Liver (tissue), 9 donors: ENCODE data around the gene LIMA1. TPM values are rescaled to one million over a fixed set of nuclear protein-coding genes. Genes with fewer than 3 reads are reported as not detected.
A peak's percentile ranks its signal among the peaks of the same experiment; 100 is the strongest.

Experiments
- DNase-seq: peaks from one replicate; pipeline ENCODE4 v3.0.0-alpha.2; 2017; ENCODE audit warnings: low spot score
- H3K27ac ChIP-seq, 2 donors: one replicate each; pipeline ENCODE4 v1.7.0; 2013; ENCODE audit warnings: inconsistent platforms in 2 of 2, low read length in 2 of 2, control low read depth in 1 of 2, low read depth in 1 of 2, mild to moderate bottlenecking in 1 of 2
- H3K27me3 ChIP-seq, 4 donors: one replicate each; pipeline versions ENCODE4 v1.6.1 to v1.7.0; 2013; ENCODE audit warnings: low read length in 3 of 4, inconsistent platforms in 1 of 4, mild to moderate bottlenecking in 1 of 4, moderate library complexity in 1 of 4; ENCODE audit not compliant: control insufficient read depth in 4 of 4, insufficient read depth in 4 of 4
- H3K36me3 ChIP-seq, 4 donors: one replicate each; pipeline versions ENCODE4 v1.6.1 to v1.7.0; 2013; ENCODE audit warnings: low read length in 3 of 4, mild to moderate bottlenecking in 3 of 4, low read depth in 1 of 4, moderate library complexity in 1 of 4; ENCODE audit not compliant: control insufficient read depth in 4 of 4, insufficient read depth in 3 of 4
- H3K4me1 ChIP-seq, 4 donors: one replicate each; pipeline versions ENCODE4 v1.6.1 to v1.7.0; 2013; ENCODE audit warnings: low read length in 3 of 4, mild to moderate bottlenecking in 3 of 4, moderate library complexity in 1 of 4; ENCODE audit not compliant: control insufficient read depth in 4 of 4, insufficient read depth in 4 of 4
- H3K4me3 ChIP-seq, 3 donors: one replicate each; pipeline versions ENCODE4 v1.6.1 to v1.7.0; 2013; ENCODE audit warnings: low read length in 3 of 3, control low read depth in 1 of 3, low read depth in 1 of 3, mild to moderate bottlenecking in 1 of 3
- H3K9ac ChIP-seq, 2 donors: one replicate each; pipeline ENCODE4 v1.7.0; 2013; ENCODE audit warnings: low read length in 2 of 2, mild to moderate bottlenecking in 2 of 2, moderate library complexity in 2 of 2, control low read depth in 1 of 2, low read depth in 1 of 2
- H3K9me3 ChIP-seq, 4 donors: one replicate each; pipeline versions ENCODE4 v1.6.1 to v1.7.0; 2013; ENCODE audit warnings: low read length in 3 of 4; ENCODE audit not compliant: control insufficient read depth in 4 of 4
- ATF3 ChIP-seq: IDR thresholded peaks from 2 replicates; pipeline ENCODE4 v1.6.1; 2016; ENCODE audit warnings: antibody characterized with exemption
- GABPA ChIP-seq, 2 donors: IDR thresholded peaks in 1 of 2; conservative IDR thresholded peaks in 1 of 2; 2 replicates each; pipeline ENCODE4 v1.6.1; 2016; ENCODE audit warnings: antibody characterized with exemption in 2 of 2, mild to moderate bottlenecking in 1 of 2, moderate library complexity in 1 of 2
- HNF4G ChIP-seq: IDR thresholded peaks from 2 replicates; pipeline ENCODE4 v1.6.1; 2016; ENCODE audit warnings: antibody characterized with exemption
- MAX ChIP-seq: IDR thresholded peaks from 2 replicates; pipeline ENCODE4 v1.6.1; 2016; ENCODE audit warnings: antibody characterized with exemption
- NR2F2 ChIP-seq: IDR thresholded peaks from 2 replicates; pipeline ENCODE4 v1.6.1; 2016; ENCODE audit warnings: antibody characterized with exemption
- RAD21 ChIP-seq, 2 donors: IDR thresholded peaks; 2 replicates each; pipeline ENCODE4 v1.6.1; 2016; ENCODE audit warnings: antibody characterized with exemption in 2 of 2, mild to moderate bottlenecking in 2 of 2
- RXRA ChIP-seq, 2 donors: IDR thresholded peaks; 2 replicates each; pipeline ENCODE4 v1.6.1; 2017 to 2018; ENCODE audit warnings: antibody characterized with exemption in 2 of 2, mild to moderate bottlenecking in 1 of 2
- SP1 ChIP-seq: IDR thresholded peaks from 2 replicates; pipeline ENCODE4 v1.6.1; 2018; ENCODE audit warnings: antibody characterized with exemption, mild to moderate bottlenecking
- TAF1 ChIP-seq: conservative IDR thresholded peaks from 2 replicates; pipeline ENCODE4 v1.6.1; 2016; ENCODE audit warnings: antibody characterized with exemption, mild to moderate bottlenecking
- YY1 ChIP-seq: IDR thresholded peaks from 2 replicates; pipeline ENCODE4 v1.6.1; 2016; ENCODE audit warnings: antibody characterized with exemption, mild to moderate bottlenecking
- ZBTB33 ChIP-seq: IDR thresholded peaks from 2 replicates; pipeline ENCODE4 v1.6.1; 2016; ENCODE audit warnings: antibody characterized with exemption
- WGBS: extraction: QIAGEN DNeasy Blood & Tissue Kit; methylation state at CpG from one replicate; pipeline ENCODE4 v1.1.7; 2013; 5-methylcytosine and 5-hydroxymethylcytosine counted together
- polyA plus RNA-seq, 2 donors: library from polyadenylated mRNA; stranded (reverse) in 1 of 2; unstranded in 1 of 2; fragments of 200-250 nt in 1 of 2; fragments of >200 nt in 1 of 2; fragmentation: Nextera tagmentation in 1 of 2; extraction: Ambion mirVana in 1 of 2; gene quantifications; one replicate each; pipeline versions ENCODE4 v1.2.1 to v1.2.3, GENCODE V29; 2013 to 2015
- total RNA-seq, 2 donors: library from RNA; depleted of rRNA; stranded (reverse); fragments of >200 nt; gene quantifications; one replicate each; pipeline ENCODE4 v1.2.3, GENCODE V29; 2014
- donor health status: healthy.
- donor health status: healthy.
- donor health status: healthy.
- donor health status: healthy.
- donor health status: healthy.

LIMA1 gene
- total and polyA plus RNA-seq, 4 donors, result 8.1 to 17.5 (median 13.5) TPM

- no peaks in the 10 kb centered on the region for H3K36me3 ChIP-seq
- H3K27me3 ChIP-seq, result no peaks in the 10 kb centered on the region
- TF ChIP-seq GABPA (IDR thresholded peaks at IDR 0.05 in 1 of 2, conservative IDR thresholded peaks at IDR 0.05 in 1 of 2), result peak in 1 of 2 donors; percentile 10
- no peak for TF ChIP-seq ZBTB33
- no peak for TF ChIP-seq NR2F2
- TF ChIP-seq SP1, result no peak
- H3K4me3 ChIP-seq, result no peak overlapping the region
- H3K9ac ChIP-seq, result peak overlapping the region in 1 of 2 donors; percentile 13
- H3K4me1 ChIP-seq, result peaks cover 0 to 1% (median 0%) of the 10 kb centered on the region in 4 donors
- DNase-seq, result no peak
- peak overlapping the region; percentile 32 to 34 for H3K27ac ChIP-seq
- WGBS, result 79% methylated on average over 2 of the region's 2 CpGs
- no peaks in the 10 kb centered on the region for H3K9me3 ChIP-seq
These were observed 71.3 kb downstream of the LIMA1 start for GRCh38 chr12:50212071-50212467.

GRCh38 chr12:50211392-50212070, 71.8 kb downstream of the LIMA1 start:
- DNase-seq, result no peak
- TF ChIP-seq RAD21 (IDR thresholded peaks at IDR 0.05), result peak; percentile 38 to 59
- peak; percentile 54 for TF ChIP-seq NR2F2
- TF ChIP-seq TAF1, result no peak
- TF ChIP-seq SP1, result peak; percentile 5
- no peak for TF ChIP-seq HNF4G
- no peak for TF ChIP-seq ATF3
- peak in 1 of 2 donors; percentile 13 for TF ChIP-seq RXRA (IDR thresholded peaks at IDR 0.05)
- no peaks in the 10 kb centered on the region for H3K36me3 ChIP-seq
- H3K4me3 ChIP-seq, result no peak overlapping the region
- peaks cover 0 to 1% (median 0%) of the 10 kb centered on the region in 4 donors for H3K4me1 ChIP-seq
- peak overlapping the region in 1 of 2 donors; percentile 32 for H3K27ac ChIP-seq
- H3K9ac ChIP-seq, result no peak overlapping the region
- H3K9me3 ChIP-seq, result no peaks in the 10 kb centered on the region
- WGBS, result 70% methylated on average over 6 of the region's 6 CpGs
- H3K27me3 ChIP-seq, result no peaks in the 10 kb centered on the region

GRCh38 chr12:50207424-50207823, 75.9 kb downstream of the LIMA1 start:
- Histone ChIP-seq H3K4me1 (no peaks in the 10 kb centered on the region), H3K27ac (no peak overlapping the region), H3K9ac (no peak overlapping the region), H3K9me3 (no peaks in the 10 kb centered on the region), H3K4me3 (no peak overlapping the region), H3K27me3 (no peaks in the 10 kb centered on the region), H3K36me3 (peaks cover 6 to 16% (median 7%) of the 10 kb centered on the region in 4 donors)
- no peak for DNase-seq
- 95% methylated on average over 2 of the region's 2 CpGs for WGBS
- no peak for TF ChIP-seq SP1
- TF ChIP-seq YY1, result no peak
- TF ChIP-seq MAX, result no peak
